ENCODE data around the gene ABCD3. TPM values are rescaled to one million over a fixed set of nuclear protein-coding genes. Genes with fewer than 3 reads are reported as not detected.
"Not testable (repeated sequence)": the region's sequence is repeated elsewhere in the genome, so short reads cannot be mapped to it uniquely, and the experiment has no call there.

The ABCD3 gene
- total RNA-seq = 35.0 and 36.4 TPM in 2 replicates
- long read RNA-seq, transcript ABCD3-202 (23 exons, 3,538 nt) = major isoform, 37 of 48 reads
- long read RNA-seq, partial matches to known transcripts = 4 of 48 reads
- long read RNA-seq, other reads (novel, unspliced or antisense) = 5 of 48 reads

- Mint-ChIP-seq H3K36me3 (ENCODE audit: low read depth) (no peaks in the 10 kb centered on the region), H3K9me3 (no peaks in the 10 kb centered on the region), H3K4me1 (peaks cover 25% of the 10 kb centered on the region)
Measured at GRCh38 chr1:94417978-94418663, at the start of gene ABCD3. Gene ABCD3, plus strand, starts transcription at chr1:94418389. Its CDS starts 90 bp downstream, at chr1:94418479.

GRCh38 chr1:94372771-94373170 is 45.4 kb upstream of the ABCD3 start:
- not testable (repeated sequence) for H3K4me1 Mint-ChIP-seq; H3K27ac Mint-ChIP-seq (ENCODE audit: unreplicated experiment); DNase-seq (ENCODE audit: low read depth, low spot score); H3K36me3 Mint-ChIP-seq (ENCODE audit: low read depth); H3K9me3 Mint-ChIP-seq; H3K4me3 Mint-ChIP-seq
- H3K27me3 Mint-ChIP-seq (ENCODE audit: low read depth) = peaks cover 12% of the 10 kb centered on the region

More at GRCh38 chr1:94417978-94418663, at the start of gene ABCD3:
- peak; percentile 95 for DNase-seq (ENCODE audit: low read depth, low spot score)
- Mint-ChIP-seq H3K27me3 (ENCODE audit: low read depth) (peaks cover 23% of the 10 kb centered on the region), H3K27ac (ENCODE audit: unreplicated experiment) (peak within 1 kb of the TSS; percentile 81), H3K4me3 (no peak within 1 kb of the TSS)
- no peak for TF ChIP-seq CTCF (conservative IDR thresholded peaks at IDR 0.05)

- not testable (repeated sequence) for H3K9me3 Mint-ChIP-seq; H3K4me3 Mint-ChIP-seq; DNase-seq (ENCODE audit: low read depth, low spot score); H3K27ac Mint-ChIP-seq (ENCODE audit: unreplicated experiment); H3K27me3 Mint-ChIP-seq (ENCODE audit: low read depth); H3K4me1 Mint-ChIP-seq; H3K36me3 Mint-ChIP-seq (ENCODE audit: low read depth)
Measured at GRCh38 chr1:94373311-94373710, 44.9 kb upstream of the ABCD3 start.

GRCh38 chr1:94375666-94376065 is 42.5 kb upstream of the ABCD3 start:
- H3K36me3 Mint-ChIP-seq (ENCODE audit: low read depth); H3K4me1 Mint-ChIP-seq; H3K27ac Mint-ChIP-seq (ENCODE audit: unreplicated experiment); H3K27me3 Mint-ChIP-seq (ENCODE audit: low read depth); DNase-seq (ENCODE audit: low read depth, low spot score); H3K9me3 Mint-ChIP-seq; H3K4me3 Mint-ChIP-seq: not testable (repeated sequence)

GRCh38 chr1:94378493-94378892 is 39.7 kb upstream of the ABCD3 start:
- H3K4me1 Mint-ChIP-seq; H3K27ac Mint-ChIP-seq (ENCODE audit: unreplicated experiment); H3K9me3 Mint-ChIP-seq; H3K36me3 Mint-ChIP-seq (ENCODE audit: low read depth); H3K27me3 Mint-ChIP-seq (ENCODE audit: low read depth); DNase-seq (ENCODE audit: low read depth, low spot score); H3K4me3 Mint-ChIP-seq: not testable (repeated sequence)

GRCh38 chr1:94379615-94380014 is 38.6 kb upstream of the ABCD3 start:
- no peak for TF ChIP-seq CTCF (conservative IDR thresholded peaks at IDR 0.05)
- DNase-seq (ENCODE audit: low read depth, low spot score) = no peak
- Mint-ChIP-seq H3K4me3 (no peak overlapping the region), H3K27ac (ENCODE audit: unreplicated experiment) (no peak overlapping the region), H3K27me3 (ENCODE audit: low read depth) (peaks cover 2% of the 10 kb centered on the region), H3K36me3 (ENCODE audit: low read depth) (no peaks in the 10 kb centered on the region), H3K4me1 (no peaks in the 10 kb centered on the region), H3K9me3 (peaks cover 2% of the 10 kb centered on the region)

- Mint-ChIP-seq H3K36me3 (ENCODE audit: low read depth) (no peaks in the 10 kb centered on the region), H3K9me3 (peaks cover 2% of the 10 kb centered on the region), H3K27ac (ENCODE audit: unreplicated experiment) (no peak overlapping the region), H3K4me3 (no peak overlapping the region), H3K4me1 (no peaks in the 10 kb centered on the region), H3K27me3 (ENCODE audit: low read depth) (peaks cover 2% of the 10 kb centered on the region)
- no peak for TF ChIP-seq CTCF (conservative IDR thresholded peaks at IDR 0.05)
- DNase-seq (ENCODE audit: low read depth, low spot score) = no peak
Measured at GRCh38 chr1:94382201-94382600, 36.0 kb upstream of the ABCD3 start.
